GM23338 (cell line): ENCODE results near the gene MTCL1.

Experiments used
- CREB1 ChIP-seq: fragments of 250-450 bp; sonication (Bioruptor Pico); IDR thresholded peaks from 2 replicates; pipeline ENCODE4 v1.5.0; 2020; ENCODE audit warnings: low read depth, mild to moderate bottlenecking, moderate library complexity
- EZH2 ChIP-seq: fragments of 200-600 bp; sonication (generic); IDR thresholded peaks from one replicate; pipeline ENCODE4 v1.8.0; 2017; ENCODE audit warnings: antibody characterized with exemption, mild to moderate bottlenecking, low read depth; ENCODE audit not compliant: unreplicated experiment
- EZH2phosphoT487 ChIP-seq: fragments of 200-600 bp; sonication (generic); IDR thresholded peaks from one replicate; pipeline ENCODE4 v1.8.1; 2018; ENCODE audit warnings: antibody characterized with exemption; ENCODE audit not compliant: unreplicated experiment
- JUNB ChIP-seq: IDR thresholded peaks from one replicate; pipeline ENCODE4 v1.6.1; 2016; ENCODE audit warnings: antibody characterized with exemption; ENCODE audit not compliant: unreplicated experiment
- NANOG ChIP-seq: IDR thresholded peaks from 2 replicates; pipeline ENCODE4 v1.6.1; 2016; ENCODE audit warnings: antibody characterized with exemption, borderline replicate concordance
- POLR2AphosphoS5 ChIP-seq: IDR thresholded peaks from 2 replicates; pipeline ENCODE4 v1.6.1; 2016; ENCODE audit warnings: antibody characterized with exemption, low read depth
- REST ChIP-seq: IDR thresholded peaks from one replicate; pipeline ENCODE4 v1.6.1; 2018; ENCODE audit warnings: antibody characterized with exemption; ENCODE audit not compliant: unreplicated experiment
- STAT1 ChIP-seq: IDR thresholded peaks from one replicate; pipeline ENCODE4 v1.6.1; 2016; ENCODE audit warnings: antibody characterized with exemption; ENCODE audit not compliant: unreplicated experiment
- ZNF114 ChIP-seq: fragments of 250-450 bp; sonication (Bioruptor Pico); IDR thresholded peaks from 2 replicates; pipeline ENCODE4 v1.5.0; 2020; ENCODE audit warnings: mild to moderate bottlenecking, moderate library complexity
- ZNF331 ChIP-seq: fragments of 250-450 bp; sonication (Bioruptor Pico); IDR thresholded peaks from 2 replicates; pipeline ENCODE4 v1.5.0; 2020; ENCODE audit warnings: low read depth, mild to moderate bottlenecking, moderate library complexity
- ZNF462 ChIP-seq: fragments of 250-450 bp; sonication (Bioruptor Pico); IDR thresholded peaks from 2 replicates; pipeline ENCODE4 v1.5.0; 2020; ENCODE audit warnings: mild to moderate bottlenecking, moderate library complexity
- TF ChIP-seq, protein P1 (sequence below), 2 experiments: fragments of 200-600 bp in 1 of 2; sonication (generic) in 1 of 2; conservative IDR thresholded peaks; 2 replicates each; pipeline versions ENCODE4 v1.5.1 to v1.6.1; 2016 to 2017; ENCODE audit warnings: antibody characterized with exemption in 2 of 2, low read depth in 2 of 2, mild to moderate bottlenecking in 2 of 2, moderate library complexity in 1 of 2

DNA sequence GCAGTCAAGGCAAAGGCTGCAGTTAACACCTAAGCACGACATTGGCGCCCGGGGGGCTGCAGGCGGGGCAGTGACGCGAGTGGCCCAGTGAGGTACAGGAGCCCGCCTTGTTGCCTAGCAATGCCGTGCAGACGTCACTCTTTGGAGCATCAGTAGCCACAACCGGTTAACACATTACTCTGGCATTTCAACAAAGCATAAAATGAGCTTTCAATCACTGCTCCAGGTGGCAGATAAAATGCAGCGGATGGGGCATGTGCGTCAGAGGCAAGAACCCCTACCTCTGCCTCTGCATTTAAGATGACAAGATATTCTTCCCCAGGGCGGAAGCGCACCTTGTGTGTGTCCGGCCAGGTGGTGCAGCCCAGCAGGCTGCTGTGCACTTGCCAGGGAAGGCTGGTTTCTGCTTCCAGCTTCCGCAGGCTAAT, 139.4 kb downstream of the MTCL1 start:
- TF ChIP-seq, protein P1, sequence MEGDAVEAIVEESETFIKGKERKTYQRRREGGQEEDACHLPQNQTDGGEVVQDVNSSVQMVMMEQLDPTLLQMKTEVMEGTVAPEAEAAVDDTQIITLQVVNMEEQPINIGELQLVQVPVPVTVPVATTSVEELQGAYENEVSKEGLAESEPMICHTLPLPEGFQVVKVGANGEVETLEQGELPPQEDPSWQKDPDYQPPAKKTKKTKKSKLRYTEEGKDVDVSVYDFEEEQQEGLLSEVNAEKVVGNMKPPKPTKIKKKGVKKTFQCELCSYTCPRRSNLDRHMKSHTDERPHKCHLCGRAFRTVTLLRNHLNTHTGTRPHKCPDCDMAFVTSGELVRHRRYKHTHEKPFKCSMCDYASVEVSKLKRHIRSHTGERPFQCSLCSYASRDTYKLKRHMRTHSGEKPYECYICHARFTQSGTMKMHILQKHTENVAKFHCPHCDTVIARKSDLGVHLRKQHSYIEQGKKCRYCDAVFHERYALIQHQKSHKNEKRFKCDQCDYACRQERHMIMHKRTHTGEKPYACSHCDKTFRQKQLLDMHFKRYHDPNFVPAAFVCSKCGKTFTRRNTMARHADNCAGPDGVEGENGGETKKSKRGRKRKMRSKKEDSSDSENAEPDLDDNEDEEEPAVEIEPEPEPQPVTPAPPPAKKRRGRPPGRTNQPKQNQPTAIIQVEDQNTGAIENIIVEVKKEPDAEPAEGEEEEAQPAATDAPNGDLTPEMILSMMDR (conservative IDR thresholded peaks at IDR 0.05; ENCODE audit: low read depth in 2 of 2): no peak
- TF ChIP-seq REST (no peak), EZH2 (no peak), EZH2phosphoT487 (no peak), ZNF331 (CRISPR knock-in tag) (no peak), JUNB (no peak), CREB1 (CRISPR knock-in tag) (no peak), POLR2AphosphoS5 (no peak), ZNF462 (CRISPR knock-in tag) (no peak), STAT1 (no peak), ZNF114 (no peak), NANOG (no peak)
